GM23338 (cell line): Measurements from ENCODE around the gene OAT. TPM values are rescaled to one million over a fixed set of nuclear protein-coding genes. Genes with fewer than 3 reads are reported as not detected.

ENCODE experiments used
- ATAC-seq: fragments of 200-7000 bp; cut with Tn5 transposase; 3 replicates; pipeline ENCODE4 v1.9.1; 2020
- DNase-seq: peaks from one replicate; pipeline ENCODE4 v3.0.0-alpha.2; 2015; ENCODE audit warnings: low spot score
- H2AFZ ChIP-seq: fragments of 200-600 bp; sonication (generic); 2 replicates; pipeline ENCODE4 v1.8.0; 2016; ENCODE audit warnings: antibody characterized with exemption, mild to moderate bottlenecking, moderate library complexity
- H3F3A ChIP-seq: fragments of 200-600 bp; sonication (generic); replicated peaks from 2 replicates; pipeline ENCODE4 v1.8.0; 2017; ENCODE audit warnings: antibody characterized with exemption, mixed run types, low read depth
- H3K27ac ChIP-seq: fragments of 200-600 bp; sonication (generic); 2 replicates; pipeline ENCODE4 v1.6.1; 2016; ENCODE audit warnings: low read depth
- H3K27me3 ChIP-seq: fragments of 200-600 bp; sonication (generic); 2 replicates; pipeline ENCODE4 v1.8.0; 2016; ENCODE audit warnings: mild to moderate bottlenecking, mixed run types, moderate library complexity; ENCODE audit not compliant: insufficient read depth
- H3K36me3 ChIP-seq: fragments of 200-600 bp; sonication (generic); 2 replicates; pipeline ENCODE4 v1.8.0; 2016; ENCODE audit warnings: mild to moderate bottlenecking; ENCODE audit not compliant: insufficient read depth
- H3K4me1 ChIP-seq: fragments of 200-600 bp; sonication (generic); 2 replicates; pipeline ENCODE4 v1.8.0; 2016; ENCODE audit warnings: mild to moderate bottlenecking, moderate library complexity; ENCODE audit not compliant: insufficient read depth
- H3K4me2 ChIP-seq: fragments of 200-600 bp; sonication (generic); 2 replicates; pipeline ENCODE4 v1.7.1; 2017; ENCODE audit warnings: mixed run types
- H3K4me3 ChIP-seq: fragments of 200-600 bp; sonication (generic); 2 replicates; pipeline ENCODE4 v1.6.1; 2016; ENCODE audit warnings: mixed run types
- H3K79me2 ChIP-seq: fragments of 200-600 bp; sonication (generic); replicated peaks from 2 replicates; pipeline ENCODE4 v1.8.0; 2017; ENCODE audit warnings: mild to moderate bottlenecking; ENCODE audit not compliant: insufficient read depth
- H3K9me2 ChIP-seq: fragments of 200-600 bp; sonication (generic); 2 replicates; pipeline ENCODE4 v1.8.0; 2017; ENCODE audit not compliant: insufficient read depth
- H4K20me1 ChIP-seq: fragments of 200-600 bp; sonication (generic); replicated peaks from 2 replicates; pipeline ENCODE4 v1.8.0; 2017; ENCODE audit warnings: mild to moderate bottlenecking; ENCODE audit not compliant: insufficient read depth
- H3K27ac Mint-ChIP-seq: 2 replicates; pipeline ENCODE4 v1.8.0; 2020; ENCODE audit warnings: inconsistent platforms, mild to moderate bottlenecking, moderate library complexity, mixed read lengths
- H3K27me3 Mint-ChIP-seq: 3 replicates; pipeline ENCODE4 v1.8.0; 2022; ENCODE audit warnings: low read depth, mild to moderate bottlenecking, moderate library complexity, mixed read lengths, inconsistent platforms; ENCODE audit not compliant: insufficient read depth, poor library complexity
- H3K36me3 Mint-ChIP-seq: 3 replicates; pipeline ENCODE4 v1.8.0; 2021; ENCODE audit warnings: low read depth, mild to moderate bottlenecking, inconsistent platforms, moderate library complexity, mixed read lengths
- H3K4me1 Mint-ChIP-seq: 3 replicates; pipeline ENCODE4 v1.8.0; 2020; ENCODE audit warnings: mild to moderate bottlenecking, inconsistent platforms, mixed read lengths
- H3K4me3 Mint-ChIP-seq: 3 replicates; pipeline ENCODE4 v1.8.0; 2021; ENCODE audit warnings: moderate library complexity, mild to moderate bottlenecking, inconsistent platforms, mixed read lengths
- H3K9me3 Mint-ChIP-seq: 3 replicates; pipeline ENCODE4 v1.8.0; 2020; ENCODE audit warnings: moderate library complexity, mild to moderate bottlenecking, inconsistent platforms, mixed read lengths
- EZH2 ChIP-seq: fragments of 200-600 bp; sonication (generic); IDR thresholded peaks from one replicate; pipeline ENCODE4 v1.8.0; 2017; ENCODE audit warnings: antibody characterized with exemption, mild to moderate bottlenecking, low read depth; ENCODE audit not compliant: unreplicated experiment
- NANOG ChIP-seq: IDR thresholded peaks from 2 replicates; pipeline ENCODE4 v1.6.1; 2016; ENCODE audit warnings: antibody characterized with exemption, borderline replicate concordance
- STAT1 ChIP-seq: IDR thresholded peaks from one replicate; pipeline ENCODE4 v1.6.1; 2016; ENCODE audit warnings: antibody characterized with exemption; ENCODE audit not compliant: unreplicated experiment
- ZNF331 ChIP-seq: fragments of 250-450 bp; sonication (Bioruptor Pico); IDR thresholded peaks from 2 replicates; pipeline ENCODE4 v1.5.0; 2020; ENCODE audit warnings: low read depth, mild to moderate bottlenecking, moderate library complexity
- ZNF462 ChIP-seq: fragments of 250-450 bp; sonication (Bioruptor Pico); IDR thresholded peaks from 2 replicates; pipeline ENCODE4 v1.5.0; 2020; ENCODE audit warnings: mild to moderate bottlenecking, moderate library complexity
- polyA plus RNA-seq: library from polyadenylated mRNA; unstranded; fragments of >200 nt; fragmentation: Nextera tagmentation; extraction: Ambion mirVana; gene quantifications from 2 replicates; pipeline ENCODE4 v1.2.1, GENCODE V29; 2016
- total RNA-seq: library from RNA; depleted of rRNA; stranded (reverse); fragments of >200 nt; shearing (Covaris generic); gene quantifications from 2 replicates; pipeline ENCODE4 v1.2.3, GENCODE V29; 2014

Gene OAT
- total and polyA plus RNA-seq, 2 experiments from 2014 or later = 131 to 139 TPM

GRCh38 chr10:124349996-124350280 lies 68.8 kb downstream of the OAT start (continued):
- TF ChIP-seq ZNF462 (CRISPR knock-in tag) (no peak), EZH2 (no peak), NANOG (no peak)

- Histone ChIP-seq H3K4me3 (no peak overlapping the region), H3K9me2 (no peaks in the 10 kb centered on the region), H3K27ac (no peak overlapping the region), H3K36me3 (no peaks in the 10 kb centered on the region), H4K20me1 (no peaks in the 10 kb centered on the region), H3K27me3 (no peaks in the 10 kb centered on the region), H3K4me1 (no peaks in the 10 kb centered on the region), H3K79me2 (no peaks in the 10 kb centered on the region), H3F3A (no peaks in the 10 kb centered on the region), H3K4me2 (no peak overlapping the region), H2AFZ (no peak overlapping the region)
- Mint-ChIP-seq H3K4me1 (peaks cover 9% of the 10 kb centered on the region), H3K27ac (peak overlapping the region; percentile 12; the same call in 1 of the 2 replicates), H3K4me3 (no peak overlapping the region), H3K9me3 (no peaks in the 10 kb centered on the region), H3K36me3 (no peaks in the 10 kb centered on the region), H3K27me3 (peaks cover 14% of the 10 kb centered on the region)
- TF ChIP-seq ZNF331 (CRISPR knock-in tag) (no peak), STAT1 (no peak), ZNF462 (CRISPR knock-in tag) (no peak)
- DNase-seq (no peak), ATAC-seq (no peak)
Measured at GRCh38 chr10:124349231-124349995, 69.3 kb downstream of the OAT start.
